ENCODE measurements around the gene AJUBA. TPM values are rescaled to one million over a fixed set of nuclear protein-coding genes. Genes with fewer than 3 reads are reported as not detected.

AJUBA gene
- polyA plus RNA-seq: 4.1 and 8.8 TPM in 2 replicates

DNA sequence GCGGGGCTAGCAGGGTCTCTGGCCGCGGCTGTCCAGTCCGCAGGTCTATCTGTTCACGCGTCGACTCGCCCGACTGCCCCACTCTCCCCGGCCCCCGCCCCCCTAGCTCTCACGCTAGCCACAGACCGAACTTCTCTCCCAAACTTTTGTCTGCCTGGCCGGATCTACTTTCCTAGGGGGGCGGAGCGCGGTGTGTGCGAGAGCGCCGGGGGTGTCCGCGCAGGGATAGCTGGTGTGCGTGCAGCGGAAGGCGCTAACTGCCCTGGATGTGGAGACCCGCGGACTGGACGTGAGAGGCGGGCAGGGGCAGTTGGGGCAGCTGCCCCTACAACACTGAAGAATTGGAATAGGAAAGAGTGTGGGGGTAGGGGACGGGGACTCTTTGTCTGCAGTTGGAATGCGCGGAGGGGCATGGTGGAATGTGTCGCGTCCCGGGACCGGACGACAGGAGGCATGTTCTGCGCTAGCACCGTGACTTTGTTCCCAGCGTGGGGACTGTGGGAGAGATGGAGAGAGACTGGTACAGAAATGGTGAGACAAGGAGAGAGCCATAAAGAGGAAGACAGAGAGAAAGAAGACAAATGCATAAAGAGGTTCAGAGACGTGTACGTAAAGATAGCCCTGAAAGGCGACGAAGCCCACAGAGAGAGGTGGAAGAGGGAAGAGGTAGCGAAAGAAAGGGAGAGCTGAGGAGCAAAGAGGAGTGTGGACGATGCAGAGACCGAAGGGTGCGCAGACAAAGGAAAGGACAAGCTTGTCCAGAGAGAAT lies at the start of gene AJUBA:
Gene AJUBA (minus strand): TSS at position 75 of the 769 bp plus-strand sequence. CDS start 285 bp downstream, outside the sequence.

DNA sequence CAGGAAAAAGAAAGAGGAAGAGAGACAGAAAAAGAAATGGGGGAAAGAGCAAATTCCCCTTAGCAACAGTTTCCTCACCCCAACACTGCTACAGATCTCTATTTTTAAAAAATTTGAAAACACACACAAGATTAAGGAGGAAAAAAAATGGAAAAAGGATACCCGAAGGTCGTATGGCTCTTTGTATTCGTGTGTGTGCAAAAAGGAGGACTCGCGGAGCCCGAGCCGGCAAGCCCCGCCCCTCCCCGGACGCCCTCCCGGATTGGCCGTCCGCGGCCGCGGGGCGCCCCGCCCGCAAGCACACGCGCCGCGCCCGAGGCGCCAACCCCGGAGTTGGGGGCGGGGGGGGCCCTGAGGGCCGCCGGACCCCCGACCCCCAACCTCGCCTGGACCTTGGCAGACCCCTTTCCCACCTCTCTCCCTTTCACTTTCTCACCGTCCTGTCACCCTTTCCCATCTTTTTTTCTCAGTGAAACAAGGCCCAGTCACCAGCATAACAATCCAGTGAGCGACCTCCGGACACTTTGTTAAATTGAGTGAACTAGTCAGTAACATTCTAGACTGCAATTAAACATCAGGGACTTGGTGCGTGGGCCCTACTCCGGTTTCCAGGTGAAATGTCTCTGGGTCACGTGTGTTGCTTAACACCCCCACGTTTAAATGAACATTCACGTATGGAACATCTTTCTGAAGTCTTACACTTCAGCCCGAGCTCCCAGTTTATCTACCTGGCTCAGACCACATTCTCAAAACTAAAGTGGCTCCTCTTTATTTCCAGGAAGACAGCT lies 27.8 kb upstream of the AJUBA start, which contains the start of gene C14orf93:
Gene C14orf93 (minus strand): TSS at position 205 of the 788 bp plus-strand sequence. CDS start 11,120 bp downstream, outside the sequence.

DNA sequence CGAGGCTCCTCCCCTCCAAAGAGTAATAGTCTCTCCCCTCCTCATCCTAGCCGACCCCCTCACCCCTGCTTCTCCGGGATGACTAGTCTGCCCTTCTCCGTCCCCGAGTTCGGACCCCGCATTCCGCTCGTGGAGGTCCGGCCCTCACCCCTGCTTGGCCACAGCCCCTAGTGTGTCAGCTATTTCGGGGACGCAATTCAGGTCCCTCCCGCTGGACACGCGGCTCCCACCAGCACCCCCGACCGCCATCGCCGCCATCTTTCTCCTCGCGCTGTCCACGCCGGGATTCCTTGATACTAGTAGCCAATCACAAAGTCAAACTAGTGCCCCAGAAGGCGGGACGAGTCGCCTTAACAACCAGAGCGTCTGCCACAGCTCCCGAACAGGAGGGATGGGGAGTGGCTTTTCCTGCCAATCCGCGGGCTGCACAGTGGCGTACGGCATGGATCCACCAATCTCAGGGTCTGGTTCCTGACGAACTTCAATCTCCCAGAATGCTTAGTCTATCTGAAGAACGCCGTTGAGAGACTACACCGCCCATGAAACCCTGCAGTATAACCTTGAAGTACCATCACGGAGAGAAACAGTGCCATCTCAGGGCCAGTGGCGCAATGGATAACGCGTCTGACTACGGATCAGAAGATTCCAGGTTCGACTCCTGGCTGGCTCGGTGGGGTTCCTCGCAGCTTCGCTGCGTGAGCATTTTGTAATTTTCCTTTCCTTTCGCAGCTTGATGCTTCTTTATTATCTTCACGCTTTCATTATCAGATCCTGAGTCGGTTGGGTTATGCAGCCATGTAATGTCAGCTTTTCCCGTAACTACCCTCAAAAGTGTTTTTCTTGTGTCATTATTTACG lies 53.0 kb downstream of the AJUBA start, which contains the start of gene PRMT5:
Gene PRMT5 (minus strand): TSS at position 273 of the 857 bp plus-strand sequence. CDS start 15 bp downstream, at position 258.

Other genes with a start within 250 kb of the AJUBA start
- gene OXA1L, start 215.9 kb downstream of the AJUBA start, polyA plus RNA-seq: 55.5 and 76.9 TPM in 2 replicates
- not detected in 2 replicates for gene SLC7A7, start 167.1 kb downstream of the AJUBA start, polyA plus RNA-seq
- gene MRPL52, start 152.7 kb downstream of the AJUBA start, polyA plus RNA-seq: 86.7 and 87.3 TPM in 2 replicates
- 3.8 and 4.0 TPM in 2 replicates for gene MMP14, start 146.0 kb downstream of the AJUBA start, polyA plus RNA-seq
- gene LRP10, start 110.8 kb downstream of the AJUBA start, polyA plus RNA-seq: 0.47 and 1.4 TPM in 2 replicates
- gene REM2, start 99.3 kb downstream of the AJUBA start, polyA plus RNA-seq: not detected in 2 replicates
- 27.9 and 36.6 TPM in 2 replicates for gene RBM23, start 63.4 kb downstream of the AJUBA start, polyA plus RNA-seq
- gene PRMT5, start 53.2 kb downstream of the AJUBA start, polyA plus RNA-seq: 26.1 and 29.9 TPM in 2 replicates
- 2.6 and 4.0 TPM in 2 replicates for gene HAUS4, start 25.5 kb downstream of the AJUBA start, polyA plus RNA-seq
- 1.1 and 1.4 TPM in 2 replicates for gene C14orf93, start 27.6 kb upstream of the AJUBA start, polyA plus RNA-seq
- 475 and 624 TPM in 2 replicates for gene PSMB5, start 52.3 kb upstream of the AJUBA start, polyA plus RNA-seq
- gene PSMB11, start 59.7 kb upstream of the AJUBA start, polyA plus RNA-seq: not detected in 2 replicates
- gene CDH24, start 75.0 kb upstream of the AJUBA start, polyA plus RNA-seq: 0.20 TPM in 1 of 2 replicates, not detected in the other
- gene ACIN1, start 112.6 kb upstream of the AJUBA start, polyA plus RNA-seq: 3.0 and 5.2 TPM in 2 replicates
- gene C14orf119, start 113.0 kb upstream of the AJUBA start, polyA plus RNA-seq: 97.6 and 158 TPM in 2 replicates
- gene CIROP, start 122.4 kb upstream of the AJUBA start, polyA plus RNA-seq: not detected in 2 replicates
- gene CEBPE, start 136.7 kb upstream of the AJUBA start, polyA plus RNA-seq: not detected in 2 replicates
- 22.0 and 27.0 TPM in 2 replicates for gene SLC7A8, start 201.1 kb upstream of the AJUBA start, polyA plus RNA-seq

All from Purkinje cell (primary cell).